Gastrocnemius medialis (tissue), 4 donors: ENCODE data around the gene KTN1. TPM values are rescaled to one million over a fixed set of nuclear protein-coding genes. Genes with fewer than 3 reads are reported as not detected.
A peak's percentile ranks its signal among the peaks of the same experiment; 100 is the strongest.

Experiments used
- ATAC-seq, 2 donors: fragments of 150-250 bp; one replicate each; pipeline ENCODE4 v1.9.1; 2016
- DNase-seq, 2 donors: peaks; one replicate each; pipeline ENCODE4 v3.0.0-alpha.2; 2019
- H3K27ac ChIP-seq, 4 donors: fragments of 200-600 bp; sonication (generic); 1 replicate in 1 of 4; 2 replicates in 3 of 4; pipeline ENCODE4 v1.5.1; 2016 to 2018; ENCODE audit warnings: mild to moderate bottlenecking in 2 of 4, moderate library complexity in 1 of 4
- H3K27me3 ChIP-seq, 3 donors: fragments of 200-600 bp; sonication (generic) in 2 of 3; 1 replicate in 1 of 3; 2 replicates in 2 of 3; pipeline versions ENCODE4 v1.5.1 to v1.6.0; 2016 to 2019; ENCODE audit warnings: mild to moderate bottlenecking in 1 of 3, moderate library complexity in 1 of 3
- H3K36me3 ChIP-seq, 2 donors: fragments of 200-600 bp; sonication (generic) in 1 of 2; one replicate each; pipeline ENCODE4 v1.5.1; 2017 to 2018
- H3K4me1 ChIP-seq, 2 donors: fragments of 200-600 bp; sonication (generic) in 1 of 2; one replicate each; pipeline ENCODE4 v1.5.1; 2016 to 2017; ENCODE audit warnings: mild to moderate bottlenecking in 2 of 2
- H3K4me3 ChIP-seq, 4 donors: fragments of 200-600 bp; sonication (generic) in 3 of 4; 1 replicate in 1 of 4; 2 replicates in 3 of 4; pipeline ENCODE4 v1.5.1; 2016 to 2019; ENCODE audit warnings: mild to moderate bottlenecking in 2 of 4
- H3K9me3 ChIP-seq, 3 donors: fragments of 200-600 bp; sonication (generic) in 2 of 3; 1 replicate in 1 of 3; 2 replicates in 2 of 3; pipeline ENCODE4 v1.5.1; 2016 to 2019
- CTCF ChIP-seq, 5 experiments: fragments of 450-650 bp in 3 of 5; fragments of 200-600 bp in 2 of 5; sonication (generic) in 2 of 5; IDR thresholded peaks in 4 of 5; conservative IDR thresholded peaks in 1 of 5; 1 replicate in 4 of 5; 2 replicates in 1 of 5; pipeline ENCODE4 v1.5.1; 2016 to 2019; ENCODE audit warnings: antibody characterized with exemption in 5 of 5, mild to moderate bottlenecking in 3 of 5, moderate library complexity in 3 of 5
- POLR2A ChIP-seq, 2 donors: fragments of 450-650 bp; IDR thresholded peaks; one replicate each; pipeline ENCODE4 v1.6.1; 2017; ENCODE audit warnings: antibody characterized with exemption in 2 of 2, mild to moderate bottlenecking in 2 of 2, moderate library complexity in 2 of 2
- in situ Hi-C, 4 donors: fragments of 200-750 bp; cut with MboI; loops; one replicate each; pipeline versions ENCODE4 v1.15.0 to v1.8.0; 2017; ENCODE audit warnings: low sequenced_read_pairs in 4 of 4
- intact Hi-C: fragments of 100-400 bp; cut with DNase I; formaldehyde crosslinking; loops from one replicate; pipeline ENCODE4 v1.15.1; 2023; ENCODE audit warnings: low total_unique reads
- total RNA-seq, 4 donors: library from RNA; depleted of rRNA; stranded (reverse); fragments of >200 nt; gene quantifications; one replicate each; pipeline versions ENCODE4 v1.1.0 to v1.2.3, GENCODE V29; 2016

The KTN1 gene
- total RNA-seq, 4 donors from 2014 or later: 256 to 373 (median 327) TPM

GRCh38 chr14:55603401-55603953, 23.5 kb downstream of the KTN1 start:
- in situ Hi-C loops (no loop called here), intact Hi-C loops (no loop called here)
- no peaks in the 10 kb centered on the region for H3K27me3 ChIP-seq
- no peak for TF ChIP-seq POLR2A (IDR thresholded peaks at IDR 0.05)
- no peak for TF ChIP-seq CTCF (IDR thresholded peaks at IDR 0.05 in 4 of 5, conservative IDR thresholded peaks at IDR 0.05 in 1 of 5)
- H3K4me1 ChIP-seq: peaks cover 64 to 93% of the 10 kb centered on the region in 2 donors
- H3K4me3 ChIP-seq: no peak overlapping the region
- H3K27ac ChIP-seq: peak overlapping the region; percentile 45 to 80 (median 65)
- DNase-seq (no peak), ATAC-seq (peak in 1 of 2 donors; percentile 27)
- H3K9me3 ChIP-seq: peaks cover 0 to 4% (median 0%) of the 10 kb centered on the region in 3 donors
- H3K36me3 ChIP-seq: no peaks in the 10 kb centered on the region

GRCh38 chr14:55604488-55604887, 24.5 kb downstream of the KTN1 start:
- H3K27ac ChIP-seq: peak overlapping the region; percentile 45 to 80 (median 65)
- peak overlapping the region in 1 of 4 donors; percentile 18 for H3K4me3 ChIP-seq
- intact Hi-C loops: no loop called here
- no peak for TF ChIP-seq CTCF (IDR thresholded peaks at IDR 0.05 in 4 of 5, conservative IDR thresholded peaks at IDR 0.05 in 1 of 5)
- TF ChIP-seq POLR2A (IDR thresholded peaks at IDR 0.05): no peak
- peaks cover 73 to 92% of the 10 kb centered on the region in 2 donors for H3K4me1 ChIP-seq
- in situ Hi-C loops: no loop called here
- DNase-seq: no peak
- no peaks in the 10 kb centered on the region for H3K9me3 ChIP-seq
- no peaks in the 10 kb centered on the region for H3K36me3 ChIP-seq
- no peaks in the 10 kb centered on the region for H3K27me3 ChIP-seq
- ATAC-seq: no peak

GRCh38 chr14:55604900-55605418, 25.0 kb downstream of the KTN1 start:
- Histone ChIP-seq H3K27me3 (no peaks in the 10 kb centered on the region), H3K9me3 (no peaks in the 10 kb centered on the region), H3K27ac (peak overlapping the region; percentile 45 to 80 (median 65)), H3K4me3 (peak overlapping the region in 1 of 4 donors; percentile 18), H3K4me1 (peaks cover 77 to 92% of the 10 kb centered on the region in 2 donors), H3K36me3 (no peaks in the 10 kb centered on the region)
- DNase-seq (no peak), ATAC-seq (no peak)
- in situ Hi-C loops (no loop called here), intact Hi-C loops (no loop called here)
- TF ChIP-seq CTCF (IDR thresholded peaks at IDR 0.05 in 4 of 5, conservative IDR thresholded peaks at IDR 0.05 in 1 of 5): no peak
- no peak for TF ChIP-seq POLR2A (IDR thresholded peaks at IDR 0.05)

- Histone ChIP-seq H3K27me3 (no peaks in the 10 kb centered on the region), H3K9me3 (no peaks in the 10 kb centered on the region), H3K4me1 (peaks cover 81 to 92% of the 10 kb centered on the region in 2 donors), H3K4me3 (no peak overlapping the region), H3K27ac (peak overlapping the region; percentile 45 to 80 (median 65)), H3K36me3 (no peaks in the 10 kb centered on the region)
- no peak for ATAC-seq
- TF ChIP-seq CTCF (IDR thresholded peaks at IDR 0.05 in 4 of 5, conservative IDR thresholded peaks at IDR 0.05 in 1 of 5): no peak
- no peak for TF ChIP-seq POLR2A (IDR thresholded peaks at IDR 0.05)
- intact Hi-C loops (no loop called here), in situ Hi-C loops (no loop called here)
- no peak for DNase-seq
These were observed 25.8 kb downstream of the KTN1 start for GRCh38 chr14:55605793-55606192.
